ENCODE results near the gene NR1H4. TPM values are rescaled to one million over a fixed set of nuclear protein-coding genes. Genes with fewer than 3 reads are reported as not detected.

NR1H4 gene
- total RNA-seq, 1 donor from 2014 or later, result 1.9 TPM

DNA sequence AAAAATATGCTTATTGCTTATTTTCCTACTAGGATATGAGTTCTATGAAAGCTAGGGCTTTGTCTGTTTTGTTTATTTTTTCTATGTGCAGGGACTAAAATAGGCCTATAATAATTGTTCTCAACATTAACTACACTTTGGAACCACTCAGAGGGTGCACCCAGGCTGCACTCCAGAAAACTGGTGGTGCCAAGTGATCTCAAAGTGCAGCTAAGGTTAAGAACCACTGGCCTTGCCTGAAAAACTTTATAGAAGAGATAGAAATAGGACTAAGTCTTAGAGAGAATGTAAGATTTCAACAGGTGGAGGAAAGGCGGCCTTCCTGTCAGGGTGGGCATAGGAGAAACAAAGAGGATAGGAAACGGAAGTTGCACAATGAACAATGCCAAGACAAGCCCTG, 37.7 kb upstream of the NR1H4 start:
- no peaks in the 10 kb centered on the region for H3K27me3 Mint-ChIP-seq (ENCODE audit: low read depth)
- DNase-seq (ENCODE audit: low spot score in 2 of 2, unreplicated experiment in 2 of 2), result no peak
- no peak overlapping the region for H3K27ac Mint-ChIP-seq
- peaks cover 4% of the 10 kb centered on the region for H3K9me3 Mint-ChIP-seq
- no peak overlapping the region for H3K4me3 Mint-ChIP-seq
- H3K36me3 Mint-ChIP-seq, result no peaks in the 10 kb centered on the region
- H3K4me1 Mint-ChIP-seq, result peaks cover 6% of the 10 kb centered on the region
- TF ChIP-seq, protein P1, sequence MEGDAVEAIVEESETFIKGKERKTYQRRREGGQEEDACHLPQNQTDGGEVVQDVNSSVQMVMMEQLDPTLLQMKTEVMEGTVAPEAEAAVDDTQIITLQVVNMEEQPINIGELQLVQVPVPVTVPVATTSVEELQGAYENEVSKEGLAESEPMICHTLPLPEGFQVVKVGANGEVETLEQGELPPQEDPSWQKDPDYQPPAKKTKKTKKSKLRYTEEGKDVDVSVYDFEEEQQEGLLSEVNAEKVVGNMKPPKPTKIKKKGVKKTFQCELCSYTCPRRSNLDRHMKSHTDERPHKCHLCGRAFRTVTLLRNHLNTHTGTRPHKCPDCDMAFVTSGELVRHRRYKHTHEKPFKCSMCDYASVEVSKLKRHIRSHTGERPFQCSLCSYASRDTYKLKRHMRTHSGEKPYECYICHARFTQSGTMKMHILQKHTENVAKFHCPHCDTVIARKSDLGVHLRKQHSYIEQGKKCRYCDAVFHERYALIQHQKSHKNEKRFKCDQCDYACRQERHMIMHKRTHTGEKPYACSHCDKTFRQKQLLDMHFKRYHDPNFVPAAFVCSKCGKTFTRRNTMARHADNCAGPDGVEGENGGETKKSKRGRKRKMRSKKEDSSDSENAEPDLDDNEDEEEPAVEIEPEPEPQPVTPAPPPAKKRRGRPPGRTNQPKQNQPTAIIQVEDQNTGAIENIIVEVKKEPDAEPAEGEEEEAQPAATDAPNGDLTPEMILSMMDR (IDR thresholded peaks at IDR 0.05; ENCODE audit: unreplicated experiment), result no peak

DNA sequence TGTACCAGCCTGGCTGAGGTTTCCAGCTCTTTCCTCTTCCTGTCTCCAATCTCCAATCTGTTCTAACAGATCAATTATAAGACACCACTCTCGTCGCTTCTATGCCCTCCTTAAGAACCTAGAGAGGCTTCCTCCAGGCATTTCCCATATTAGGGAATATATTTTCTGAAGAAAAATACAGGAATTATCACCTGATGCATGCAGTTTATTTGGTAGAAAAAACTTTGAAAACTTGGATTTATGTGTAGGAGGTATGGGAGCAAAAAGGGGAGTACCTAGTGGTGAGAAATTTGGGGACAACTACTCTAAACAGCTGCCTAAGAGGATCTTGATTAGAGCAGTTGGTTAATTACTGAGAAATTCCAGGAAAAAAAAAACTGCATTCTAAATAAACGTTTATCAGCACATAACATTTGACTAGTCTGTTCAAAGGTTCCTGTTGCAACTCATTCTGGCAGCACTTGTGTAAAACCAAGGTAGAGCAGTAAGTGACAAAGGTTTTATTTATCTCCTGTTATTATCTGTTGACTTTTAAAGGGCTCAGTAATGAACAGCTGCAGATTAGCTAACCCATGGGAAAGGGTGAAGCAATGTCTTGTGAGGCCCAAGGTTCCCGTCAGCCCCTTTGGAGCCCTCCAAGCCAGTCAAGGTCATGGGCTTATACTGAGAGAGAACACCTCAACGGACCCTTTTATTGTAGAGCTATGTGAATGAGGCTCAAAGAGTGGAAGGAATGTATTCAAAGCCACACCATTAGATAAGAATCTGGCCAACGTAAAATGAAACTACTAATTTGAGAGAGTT, 36.4 kb upstream of the NR1H4 start:
- Mint-ChIP-seq H3K36me3 (no peaks in the 10 kb centered on the region), H3K4me1 (peaks cover 6% of the 10 kb centered on the region), H3K27ac (no peak overlapping the region), H3K4me3 (no peak overlapping the region), H3K27me3 (ENCODE audit: low read depth) (no peaks in the 10 kb centered on the region), H3K9me3 (peaks cover 4% of the 10 kb centered on the region)
- no peak for DNase-seq (ENCODE audit: low spot score in 2 of 2, unreplicated experiment in 2 of 2)
- TF ChIP-seq, protein P1 (IDR thresholded peaks at IDR 0.05; ENCODE audit: unreplicated experiment), result no peak

DNA sequence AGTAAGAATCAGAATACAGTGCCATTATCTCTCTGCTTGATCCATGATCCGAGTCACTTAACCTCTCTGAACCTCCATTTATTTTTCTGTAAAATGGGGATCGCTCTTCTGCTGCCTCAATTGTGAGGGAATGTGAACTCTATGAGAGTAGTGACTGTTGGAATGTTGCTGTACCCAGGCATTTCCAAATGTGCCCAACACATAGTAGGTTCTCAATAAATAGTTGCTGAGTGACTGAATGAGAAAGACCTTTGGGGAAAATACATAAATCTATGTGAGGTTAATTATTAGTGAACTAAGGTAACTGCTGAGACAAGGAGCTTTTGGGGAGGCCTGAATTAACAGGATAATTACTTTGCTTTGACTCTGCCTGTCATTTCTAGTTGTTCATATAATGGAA, 33.9 kb upstream of the NR1H4 start:
- TF ChIP-seq, protein P1 (IDR thresholded peaks at IDR 0.05; ENCODE audit: unreplicated experiment), result no peak
- no peak for DNase-seq (ENCODE audit: low spot score in 2 of 2, unreplicated experiment in 2 of 2)
- no peaks in the 10 kb centered on the region for H3K27me3 Mint-ChIP-seq (ENCODE audit: low read depth)
- no peaks in the 10 kb centered on the region for H3K9me3 Mint-ChIP-seq
- no peak overlapping the region for H3K27ac Mint-ChIP-seq
- no peak overlapping the region for H3K4me3 Mint-ChIP-seq
- H3K4me1 Mint-ChIP-seq, result peaks cover 6% of the 10 kb centered on the region
- no peaks in the 10 kb centered on the region for H3K36me3 Mint-ChIP-seq

DNA sequence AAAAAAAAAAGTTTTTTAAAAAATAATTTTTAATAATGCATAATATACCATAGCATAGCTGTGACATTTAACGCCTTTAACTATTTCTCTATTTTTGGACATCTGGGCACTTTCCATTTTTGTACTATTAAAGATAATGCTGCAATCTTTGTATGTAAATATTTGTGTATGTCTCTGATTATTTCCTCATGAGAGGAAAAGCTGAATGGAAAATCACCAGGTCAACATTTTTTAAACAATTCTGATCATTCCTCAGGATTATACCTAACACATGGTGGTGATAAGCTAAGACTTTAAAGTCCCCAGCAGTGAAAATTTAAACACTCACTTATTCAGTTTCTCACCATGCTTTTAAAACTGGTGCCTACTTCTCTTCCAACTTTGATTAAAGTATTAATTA, 31.3 kb upstream of the NR1H4 start:
- Mint-ChIP-seq H3K36me3 (no peaks in the 10 kb centered on the region), H3K27me3 (ENCODE audit: low read depth) (no peaks in the 10 kb centered on the region), H3K27ac (no peak overlapping the region), H3K4me3 (no peak overlapping the region), H3K4me1 (peaks cover 9% of the 10 kb centered on the region), H3K9me3 (no peaks in the 10 kb centered on the region)
- TF ChIP-seq, protein P1 (IDR thresholded peaks at IDR 0.05; ENCODE audit: unreplicated experiment), result no peak
- no peak for DNase-seq (ENCODE audit: low spot score in 2 of 2, unreplicated experiment in 2 of 2)

DNA sequence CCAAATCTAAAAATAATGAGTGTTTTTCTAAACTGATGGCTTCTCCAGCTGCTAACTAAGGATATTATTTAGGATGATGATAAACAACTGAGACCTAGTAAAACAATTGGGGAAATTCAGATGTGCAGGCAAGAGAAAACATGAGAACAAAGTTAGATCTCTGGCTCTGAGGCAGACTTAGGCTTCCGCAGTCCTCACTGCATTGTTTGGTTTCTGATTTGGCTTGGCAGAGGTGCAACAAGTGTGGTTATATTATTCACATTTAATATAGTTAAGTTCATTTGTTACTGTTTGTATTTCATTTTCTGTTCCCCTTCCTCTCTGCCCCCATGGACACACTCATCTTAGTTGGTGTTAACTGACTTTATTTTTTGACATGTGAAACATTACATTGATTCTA, 30.2 kb upstream of the NR1H4 start:
- Mint-ChIP-seq H3K9me3 (no peaks in the 10 kb centered on the region), H3K4me1 (peaks cover 7% of the 10 kb centered on the region), H3K27me3 (ENCODE audit: low read depth) (no peaks in the 10 kb centered on the region), H3K27ac (no peak overlapping the region), H3K36me3 (no peaks in the 10 kb centered on the region), H3K4me3 (no peak overlapping the region)
- DNase-seq (ENCODE audit: low spot score in 2 of 2, unreplicated experiment in 2 of 2), result no peak
- TF ChIP-seq, protein P1 (IDR thresholded peaks at IDR 0.05; ENCODE audit: unreplicated experiment), result no peak

Measured in mesothelial cell of epicardium (in vitro differentiated cells).